Choroid plexus epithelial cell (primary cell): Measurements from ENCODE around the gene ZNF525.
"Not testable (repeated sequence)": the region's sequence is repeated elsewhere in the genome, so short reads cannot be mapped to it uniquely, and the experiment has no call there.

Experiments
- DNase-seq: peaks from one replicate; pipeline ENCODE4 v3.0.0-alpha.2; 2010; ENCODE audit warnings: low read depth
- H3K4me3 ChIP-seq: 2 replicates; pipeline ENCODE4 v1.5.1; 2011; ENCODE audit warnings: low read depth, mild to moderate bottlenecking, control low read depth, low read length, moderate library complexity
- CTCF ChIP-seq: conservative IDR thresholded peaks from 2 replicates; pipeline ENCODE4 v1.5.1; 2011; ENCODE audit warnings: low read depth, mild to moderate bottlenecking, control low read depth, inconsistent platforms, low read length, moderate library complexity

The ZNF525 gene

GRCh38 chr19:53357821-53358581 lies 7.5 kb upstream of the ZNF525 start:
- H3K4me3 ChIP-seq: no peak overlapping the region

GRCh38 chr19:53360056-53360455 lies 5.4 kb upstream of the ZNF525 start:
- H3K4me3 ChIP-seq, DNase-seq: not testable (repeated sequence)

More at GRCh38 chr19:53357821-53358581, 7.5 kb upstream of the ZNF525 start:
- DNase-seq: no peak
- TF ChIP-seq CTCF: no peak

- DNase-seq: no peak
- peak overlapping the region; percentile 74 for H3K4me3 ChIP-seq
- TF ChIP-seq CTCF: no peak
Observed at GRCh38 chr19:53365899-53366493, 491 bp downstream of the ZNF525 start.

DNA sequence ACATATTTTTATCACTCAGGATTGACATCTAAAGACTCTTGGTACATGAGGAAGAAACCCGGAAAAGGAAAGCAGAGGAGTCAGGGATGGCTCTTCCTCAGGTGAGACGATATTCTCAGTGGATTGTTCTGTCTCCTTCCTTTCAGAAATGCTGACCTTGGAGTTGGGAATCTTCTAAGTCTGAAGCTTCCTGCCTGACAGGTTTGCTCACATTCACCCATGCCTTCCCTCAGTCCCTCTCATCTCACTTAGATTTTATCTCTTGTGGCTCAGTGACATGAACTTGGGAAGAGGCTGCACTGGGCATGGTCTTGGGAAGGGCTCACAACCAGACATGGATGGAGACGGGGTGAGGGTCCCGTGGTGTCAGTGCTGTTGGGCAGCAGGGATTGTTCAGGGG lies 6.7 kb downstream of the ZNF525 start:
- no peak for TF ChIP-seq CTCF
- DNase-seq: no peak

GRCh38 chr19:53374288-53374687 lies 8.8 kb downstream of the ZNF525 start:
- no peak overlapping the region for H3K4me3 ChIP-seq
- DNase-seq: no peak
- TF ChIP-seq CTCF: no peak

More for the DNA sequence above, 6.7 kb downstream of the ZNF525 start:
- H3K4me3 ChIP-seq: no peak overlapping the region

- no peak for DNase-seq
- no peak for TF ChIP-seq CTCF
- no peak overlapping the region for H3K4me3 ChIP-seq
Observed at GRCh38 chr19:53374743-53375142, 9.2 kb downstream of the ZNF525 start.

DNA sequence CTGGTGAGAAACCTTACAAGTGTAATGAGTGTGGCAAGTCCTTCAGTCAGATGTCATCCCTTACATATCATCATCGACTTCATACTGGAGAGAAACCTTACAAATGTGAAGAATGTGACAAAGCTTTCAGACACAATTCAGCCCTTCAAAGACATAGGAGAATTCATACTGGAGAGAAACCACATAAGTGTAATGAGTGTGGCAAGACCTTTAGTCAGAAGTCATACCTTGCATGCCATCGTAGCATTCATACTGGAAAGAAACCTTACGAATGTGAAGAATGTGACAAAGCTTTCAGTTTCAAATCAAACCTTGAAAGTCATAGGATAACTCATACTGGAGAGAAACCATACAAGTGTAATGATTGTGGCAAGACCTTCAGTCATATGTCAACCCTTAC lies 15.9 kb downstream of the ZNF525 start:
- no peak overlapping the region for H3K4me3 ChIP-seq
- DNase-seq: no peak
- TF ChIP-seq CTCF: no peak
